Transverse colon (tissue), 4 donors: ENCODE data around the gene DAB2IP. TPM values are rescaled to one million over a fixed set of nuclear protein-coding genes. Genes with fewer than 3 reads are reported as not detected.

Experiments used
- DNase-seq: peaks from one replicate; pipeline ENCODE4 v3.0.0-alpha.2; 2019
- H3K27ac ChIP-seq, 4 donors: fragments of 200-600 bp; sonication (generic); 2 replicates each; pipeline ENCODE4 v1.5.1; 2016 to 2018; ENCODE audit warnings: inconsistent platforms in 4 of 4
- H3K27me3 ChIP-seq: fragments of 200-600 bp; sonication (generic); 2 replicates; pipeline ENCODE4 v1.5.1; 2017; ENCODE audit warnings: inconsistent platforms
- H3K36me3 ChIP-seq, 4 donors: fragments of 200-600 bp; sonication (generic); 2 replicates each; pipeline ENCODE4 v1.5.1; 2017 to 2019; ENCODE audit warnings: inconsistent platforms in 4 of 4
- H3K4me1 ChIP-seq, 4 donors: fragments of 200-600 bp; sonication (generic); 2 replicates each; pipeline ENCODE4 v1.5.1; 2017 to 2020; ENCODE audit warnings: inconsistent platforms in 4 of 4
- H3K4me3 ChIP-seq, 4 donors: fragments of 200-600 bp; sonication (generic); 1 replicate in 1 of 4; 2 replicates in 3 of 4; pipeline versions ENCODE4 v1.5.1 to v1.6.1; 2017 to 2019; ENCODE audit warnings: inconsistent platforms in 4 of 4
- H3K9me3 ChIP-seq, 2 donors: fragments of 200-600 bp; sonication (generic); 2 replicates each; pipeline ENCODE4 v1.5.1; 2017 to 2019; ENCODE audit warnings: inconsistent platforms in 2 of 2
- EP300 ChIP-seq: sonication (generic); formaldehyde crosslinking; IDR thresholded peaks from one replicate; pipeline ENCODE4 v1.6.1; 2017; ENCODE audit warnings: antibody characterized with exemption, low read depth
- POLR2A ChIP-seq: fragments of 450-650 bp; IDR thresholded peaks from one replicate; pipeline ENCODE4 v1.6.1; 2016; ENCODE audit warnings: antibody characterized with exemption, mild to moderate bottlenecking, moderate library complexity
- POLR2AphosphoS5 ChIP-seq, 3 donors: sonication (generic); formaldehyde crosslinking; IDR thresholded peaks; one replicate each; pipeline ENCODE4 v1.6.1; 2016; ENCODE audit warnings: antibody characterized with exemption in 3 of 3
- WGBS, 2 donors: methylation state at CpG; one replicate each; pipeline ENCODE4 v1.1.5; 2018; ENCODE audit warnings: low coverage in 1 of 2; 5-methylcytosine and 5-hydroxymethylcytosine counted together
- in situ Hi-C, 4 donors: fragments of 200-750 bp; cut with MboI; loops; one replicate each; pipeline versions ENCODE4 v1.15.0 to v1.15.1; 2017; ENCODE audit warnings: low sequenced_read_pairs in 3 of 4, low pct_ligation_motif_present in 1 of 4, low pct_unique_long_range_greater_than_20kb in 1 of 4
- intact Hi-C: fragments of 100-400 bp; cut with DNase I; formaldehyde crosslinking; loops from one replicate; pipeline ENCODE4 v1.15.1; 2023; ENCODE audit warnings: low total_unique reads
- total RNA-seq, 4 donors: library from RNA; depleted of rRNA; stranded (reverse); fragments of >200 nt; gene quantifications; one replicate each; pipeline ENCODE4 v1.1.0, GENCODE V29; 2016
- TF ChIP-seq, protein P1 (sequence below), 5 experiments: fragments of 200-600 bp in 3 of 5; fragments of 450-650 bp in 2 of 5; sonication (generic) in 3 of 5; IDR thresholded peaks; 1 replicate in 2 of 5; 2 replicates in 3 of 5; pipeline ENCODE4 v1.5.1; 2016 to 2017; ENCODE audit warnings: antibody characterized with exemption in 5 of 5, inconsistent platforms in 3 of 5, mild to moderate bottlenecking in 2 of 5, moderate library complexity in 1 of 5

The DAB2IP gene
- total RNA-seq, 4 donors from 2014 or later: 84.2 to 159 (median 90.7) TPM

DNA sequence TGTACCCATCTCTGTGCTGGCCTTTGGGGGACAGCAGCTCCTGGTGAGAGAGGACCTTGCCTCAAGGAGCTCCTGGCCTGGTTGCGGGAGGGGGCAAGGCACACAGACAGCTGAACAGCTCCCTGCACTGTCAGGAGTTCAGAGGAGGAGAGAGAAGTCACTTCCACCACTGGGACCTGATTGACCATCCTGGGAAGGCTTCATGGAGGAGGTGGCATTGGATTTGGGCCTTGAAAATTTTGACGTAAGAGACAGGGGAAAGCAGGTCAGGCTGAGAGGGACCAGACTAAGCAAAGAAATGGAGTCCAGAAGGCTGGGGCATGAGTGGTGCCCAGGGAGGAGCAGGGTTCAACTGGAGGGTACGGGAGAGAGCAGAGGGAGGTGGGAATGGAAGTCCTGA is 20.3 kb upstream of the DAB2IP start:
- TF ChIP-seq POLR2A: no peak
- no peak for TF ChIP-seq EP300
- TF ChIP-seq, protein P1, sequence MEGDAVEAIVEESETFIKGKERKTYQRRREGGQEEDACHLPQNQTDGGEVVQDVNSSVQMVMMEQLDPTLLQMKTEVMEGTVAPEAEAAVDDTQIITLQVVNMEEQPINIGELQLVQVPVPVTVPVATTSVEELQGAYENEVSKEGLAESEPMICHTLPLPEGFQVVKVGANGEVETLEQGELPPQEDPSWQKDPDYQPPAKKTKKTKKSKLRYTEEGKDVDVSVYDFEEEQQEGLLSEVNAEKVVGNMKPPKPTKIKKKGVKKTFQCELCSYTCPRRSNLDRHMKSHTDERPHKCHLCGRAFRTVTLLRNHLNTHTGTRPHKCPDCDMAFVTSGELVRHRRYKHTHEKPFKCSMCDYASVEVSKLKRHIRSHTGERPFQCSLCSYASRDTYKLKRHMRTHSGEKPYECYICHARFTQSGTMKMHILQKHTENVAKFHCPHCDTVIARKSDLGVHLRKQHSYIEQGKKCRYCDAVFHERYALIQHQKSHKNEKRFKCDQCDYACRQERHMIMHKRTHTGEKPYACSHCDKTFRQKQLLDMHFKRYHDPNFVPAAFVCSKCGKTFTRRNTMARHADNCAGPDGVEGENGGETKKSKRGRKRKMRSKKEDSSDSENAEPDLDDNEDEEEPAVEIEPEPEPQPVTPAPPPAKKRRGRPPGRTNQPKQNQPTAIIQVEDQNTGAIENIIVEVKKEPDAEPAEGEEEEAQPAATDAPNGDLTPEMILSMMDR (IDR thresholded peaks at IDR 0.05): no peak
- no peak for TF ChIP-seq POLR2AphosphoS5 (IDR thresholded peaks at IDR 0.05)
- peaks cover 19 to 44% (median 30%) of the 10 kb centered on the region in 4 donors for H3K4me1 ChIP-seq
- H3K27me3 ChIP-seq: no peaks in the 10 kb centered on the region
- in situ Hi-C loops: no loop called here
- H3K36me3 ChIP-seq: no peaks in the 10 kb centered on the region
- 84 to 95% methylated on average over 2 to 3 of the region's 3 CpGs for WGBS, 2 donors
- H3K9me3 ChIP-seq: no peaks in the 10 kb centered on the region
- intact Hi-C loops: no loop called here
- no peak overlapping the region for H3K27ac ChIP-seq
- H3K4me3 ChIP-seq: no peak overlapping the region
- no peak for DNase-seq

DNA sequence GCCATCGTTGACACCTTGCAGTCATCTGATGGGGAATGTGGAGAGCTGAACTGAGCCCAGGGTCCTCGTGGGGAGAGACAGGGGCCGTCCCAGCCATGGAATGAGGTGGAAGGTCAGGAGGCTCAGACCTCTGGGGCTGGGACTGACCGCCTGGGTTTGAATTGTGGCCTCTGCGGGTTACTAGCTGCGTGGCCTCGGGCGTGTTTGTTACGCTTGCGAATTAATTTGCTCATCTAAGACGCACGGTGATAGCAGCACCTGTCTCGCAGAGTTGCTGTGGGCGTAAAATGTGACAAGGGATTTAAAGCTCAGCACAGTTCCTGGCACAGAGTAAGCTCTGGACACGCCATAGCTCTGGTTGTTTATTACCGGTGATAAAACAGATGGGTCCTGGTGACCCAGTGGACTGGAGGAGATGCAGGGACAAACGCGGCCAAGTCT is 19.4 kb upstream of the DAB2IP start:
- whole genome bisulfite sequencing, 2 donors: 14 to 59% methylated on average over 3 to 18 of the region's 18 CpGs
- no peaks in the 10 kb centered on the region for H3K27me3 ChIP-seq
- no peaks in the 10 kb centered on the region for H3K36me3 ChIP-seq
- H3K27ac ChIP-seq: no peak overlapping the region
- H3K4me1 ChIP-seq: peaks cover 19 to 53% (median 32%) of the 10 kb centered on the region in 4 donors
- intact Hi-C loops (no loop called here), in situ Hi-C loops (no loop called here)
- TF ChIP-seq POLR2AphosphoS5 (IDR thresholded peaks at IDR 0.05) (no peak), EP300 (no peak), POLR2A (no peak)
- TF ChIP-seq, protein P1 (IDR thresholded peaks at IDR 0.05): no peak
- DNase-seq: no peak
- no peak overlapping the region for H3K4me3 ChIP-seq
- H3K9me3 ChIP-seq: no peaks in the 10 kb centered on the region

DNA sequence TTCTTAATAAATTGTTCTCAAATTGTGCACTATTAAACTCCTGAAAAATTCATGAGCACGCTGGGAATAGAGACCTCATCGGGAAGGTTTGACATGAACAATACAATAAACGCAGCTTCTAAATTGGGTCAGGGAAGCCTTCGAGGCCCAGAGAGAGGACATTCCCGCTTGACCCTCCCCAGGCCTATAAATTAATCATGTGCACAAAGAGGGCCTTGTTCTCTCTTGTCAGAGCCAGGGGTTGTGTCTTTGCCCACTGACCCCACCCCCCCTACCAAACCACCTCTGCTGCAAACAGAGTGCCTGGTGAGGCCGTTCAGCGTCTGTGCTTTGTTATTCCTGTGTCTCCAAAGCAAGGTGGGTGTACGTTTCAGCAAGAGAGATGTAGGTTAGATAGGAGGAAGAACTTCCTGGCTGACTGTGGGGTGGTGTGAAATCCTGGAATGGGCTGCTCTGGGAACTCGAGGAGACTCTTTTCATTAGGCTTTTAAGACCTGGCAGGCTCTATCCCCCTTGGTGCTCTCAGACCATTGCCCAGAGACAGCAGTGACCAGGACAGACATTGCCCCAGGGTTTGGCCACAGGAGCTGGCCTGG is 18.2 kb upstream of the DAB2IP start:
- in situ Hi-C loops: no loop called here
- no peaks in the 10 kb centered on the region for H3K9me3 ChIP-seq
- no peak for TF ChIP-seq POLR2AphosphoS5 (IDR thresholded peaks at IDR 0.05)
- no peak for TF ChIP-seq POLR2A
- H3K4me3 ChIP-seq: no peak overlapping the region
- no peak overlapping the region for H3K27ac ChIP-seq
- H3K4me1 ChIP-seq: peaks cover 19 to 65% (median 33%) of the 10 kb centered on the region in 4 donors
- intact Hi-C loops: no loop called here
- H3K36me3 ChIP-seq: no peaks in the 10 kb centered on the region
- 47 to 54% methylated on average over 3 to 9 of the region's 9 CpGs for WGBS, 2 donors
- no peaks in the 10 kb centered on the region for H3K27me3 ChIP-seq
- no peak for DNase-seq

DNA sequence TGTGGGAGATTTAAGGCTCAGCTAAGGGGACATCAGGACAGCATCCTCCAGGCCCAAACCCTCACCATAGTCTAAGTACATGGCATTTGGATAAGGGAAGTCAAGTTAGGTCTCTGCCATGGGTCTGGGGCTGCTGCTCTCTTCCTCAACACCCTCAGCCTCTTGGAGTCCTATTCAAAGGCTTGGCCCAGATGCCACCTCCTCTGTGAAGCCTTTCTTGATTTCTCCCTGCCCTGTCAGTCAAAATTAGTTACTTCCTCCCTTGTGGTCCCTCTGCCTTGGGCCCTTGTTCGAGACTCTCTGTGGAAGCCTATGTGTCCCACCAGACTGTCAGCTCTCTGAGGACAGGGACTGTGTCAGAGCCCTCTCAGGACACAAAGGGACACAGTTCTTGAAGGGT is 17.7 kb upstream of the DAB2IP start:
- H3K9me3 ChIP-seq: no peaks in the 10 kb centered on the region
- H3K27me3 ChIP-seq: no peaks in the 10 kb centered on the region
- intact Hi-C loops: no loop called here
- DNase-seq: no peak
- peaks cover 19 to 66% (median 34%) of the 10 kb centered on the region in 4 donors for H3K4me1 ChIP-seq
- in situ Hi-C loops: no loop called here
- H3K27ac ChIP-seq: peak overlapping the region in 1 of 4 donors; percentile 45
- TF ChIP-seq POLR2AphosphoS5 (IDR thresholded peaks at IDR 0.05) (no peak), EP300 (no peak), POLR2A (no peak)
- TF ChIP-seq, protein P1 (IDR thresholded peaks at IDR 0.05): no peak
- no peaks in the 10 kb centered on the region for H3K36me3 ChIP-seq
- H3K4me3 ChIP-seq: no peak overlapping the region
- 89% methylated on average over 1 of the region's 1 CpG; no CpG with 5 or more reads in 1 of the 2 donors for WGBS, 2 donors
